A673 (cell line): Measurements from ENCODE around the gene B9D1.

Experiments
- EZH2 ChIP-seq: fragments of 200-600 bp; sonication (generic); IDR thresholded peaks from 2 replicates; pipeline ENCODE4 v1.6.1; 2017; ENCODE audit warnings: borderline replicate concordance, low read depth, mild to moderate bottlenecking, mixed read lengths, antibody characterized with exemption, low read length; ENCODE audit not compliant: poor library complexity, severe bottlenecking
- TF ChIP-seq, protein P1 (sequence below): fragments of 300-800, 200-600 bp; sonication (generic); conservative IDR thresholded peaks from 2 replicates; pipeline ENCODE4 v1.5.1; 2017; ENCODE audit warnings: low read depth, mild to moderate bottlenecking, antibody characterized with exemption, low read length, moderate library complexity, mixed read lengths

DNA sequence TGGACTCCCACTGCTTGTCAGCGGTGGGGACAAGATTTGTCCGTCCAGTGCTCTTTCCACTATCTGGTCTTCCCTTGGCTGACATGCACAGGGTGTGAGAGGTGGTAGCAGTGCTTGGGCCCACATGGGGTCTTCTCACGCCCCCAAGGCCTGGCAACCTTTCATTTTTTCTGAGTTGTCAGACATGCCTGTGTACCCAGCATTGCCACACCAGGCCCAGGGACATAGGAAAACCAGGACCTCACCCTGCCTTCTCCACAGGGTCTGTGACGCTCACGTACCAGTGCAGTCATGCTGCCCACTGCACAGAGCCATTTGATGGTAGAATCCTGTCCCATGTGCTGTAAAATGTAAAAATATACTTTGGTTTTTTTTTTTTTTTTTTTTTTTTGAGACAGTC is 57.8 kb downstream of the B9D1 start:
- TF ChIP-seq, protein P1, sequence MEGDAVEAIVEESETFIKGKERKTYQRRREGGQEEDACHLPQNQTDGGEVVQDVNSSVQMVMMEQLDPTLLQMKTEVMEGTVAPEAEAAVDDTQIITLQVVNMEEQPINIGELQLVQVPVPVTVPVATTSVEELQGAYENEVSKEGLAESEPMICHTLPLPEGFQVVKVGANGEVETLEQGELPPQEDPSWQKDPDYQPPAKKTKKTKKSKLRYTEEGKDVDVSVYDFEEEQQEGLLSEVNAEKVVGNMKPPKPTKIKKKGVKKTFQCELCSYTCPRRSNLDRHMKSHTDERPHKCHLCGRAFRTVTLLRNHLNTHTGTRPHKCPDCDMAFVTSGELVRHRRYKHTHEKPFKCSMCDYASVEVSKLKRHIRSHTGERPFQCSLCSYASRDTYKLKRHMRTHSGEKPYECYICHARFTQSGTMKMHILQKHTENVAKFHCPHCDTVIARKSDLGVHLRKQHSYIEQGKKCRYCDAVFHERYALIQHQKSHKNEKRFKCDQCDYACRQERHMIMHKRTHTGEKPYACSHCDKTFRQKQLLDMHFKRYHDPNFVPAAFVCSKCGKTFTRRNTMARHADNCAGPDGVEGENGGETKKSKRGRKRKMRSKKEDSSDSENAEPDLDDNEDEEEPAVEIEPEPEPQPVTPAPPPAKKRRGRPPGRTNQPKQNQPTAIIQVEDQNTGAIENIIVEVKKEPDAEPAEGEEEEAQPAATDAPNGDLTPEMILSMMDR, result no peak
- no peak for TF ChIP-seq EZH2
